NCI-H526 treated with DMSO at 0.1 percent for 48 hours (cell line): ENCODE data around the gene EVX2.

ENCODE experiments used
- DNase-seq: peaks from one replicate; lab custom pipeline; 2025; lab: John Stamatoyannopoulos, UW

The EVX2 gene

DNA sequence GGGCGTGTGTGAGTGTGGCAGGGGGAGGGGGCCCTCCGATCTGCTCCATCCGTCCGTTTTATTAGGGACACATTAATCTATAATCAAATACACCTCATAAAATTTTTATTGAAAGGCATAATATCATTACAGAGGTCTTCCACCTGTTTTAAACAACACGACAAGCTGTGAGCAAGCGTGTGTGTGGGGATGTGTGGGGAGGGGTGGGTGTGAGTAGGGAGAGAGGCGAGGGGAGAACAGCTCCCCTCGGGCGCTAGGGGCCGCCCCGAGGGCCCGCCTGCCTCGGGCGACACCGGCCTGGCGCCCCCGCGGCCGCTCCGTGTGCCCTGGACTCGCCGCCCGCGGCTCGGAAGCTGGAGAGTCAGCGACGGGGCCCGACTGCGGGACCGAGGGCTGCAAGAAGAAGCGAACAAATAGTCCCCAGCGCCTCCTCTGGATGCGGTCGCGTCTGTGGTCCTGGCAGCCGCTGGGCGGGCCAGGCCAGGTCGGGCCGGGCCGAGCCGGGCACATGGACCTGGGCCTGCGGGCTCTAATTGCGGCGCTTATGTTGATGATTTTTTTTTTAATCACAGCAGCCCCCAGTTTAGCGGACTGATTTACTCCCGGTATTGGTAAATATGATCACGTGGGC lies 38.4 kb upstream of the EVX2 start:
- no peak for DNase-seq

- DNase-seq = no peak
Observed at GRCh38 chr2:176121190-176122051, 37.7 kb upstream of the EVX2 start.

GRCh38 chr2:176120364-176121189 lies 36.8 kb upstream of the EVX2 start:
- no peak for DNase-seq

DNA sequence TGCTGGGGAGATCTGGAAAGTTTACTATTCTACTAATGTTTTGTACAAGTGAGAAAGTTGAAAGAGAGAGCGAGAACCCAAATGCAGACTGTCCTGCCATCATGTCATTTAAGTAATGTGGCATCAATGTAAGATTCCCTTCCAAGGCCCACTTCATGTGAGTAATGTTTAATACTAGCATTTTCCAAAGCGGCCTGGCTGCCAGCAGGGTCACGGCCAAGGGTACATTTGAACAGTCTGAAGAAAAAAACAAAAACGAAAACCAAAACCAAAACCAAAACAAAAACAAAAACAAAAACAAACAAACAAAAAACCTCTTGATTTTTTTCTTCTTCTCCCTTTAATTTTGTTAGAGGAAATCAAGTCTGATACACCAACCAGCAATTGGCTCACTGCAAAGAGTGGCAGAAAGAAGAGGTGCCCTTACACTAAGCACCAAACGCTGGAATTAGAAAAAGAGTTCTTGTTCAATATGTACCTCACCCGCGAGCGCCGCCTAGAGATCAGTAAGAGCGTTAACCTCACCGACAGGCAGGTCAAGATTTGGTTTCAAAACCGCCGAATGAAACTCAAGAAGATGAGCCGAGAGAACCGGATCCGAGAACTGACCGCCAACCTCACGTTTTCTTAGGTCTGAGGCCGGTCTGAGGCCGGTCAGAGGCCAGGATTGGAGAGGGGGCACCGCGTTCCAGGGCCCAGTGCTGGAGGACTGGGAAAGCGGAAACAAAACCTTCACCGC lies 35.0 kb upstream of the EVX2 start:
- no peak for DNase-seq

DNA sequence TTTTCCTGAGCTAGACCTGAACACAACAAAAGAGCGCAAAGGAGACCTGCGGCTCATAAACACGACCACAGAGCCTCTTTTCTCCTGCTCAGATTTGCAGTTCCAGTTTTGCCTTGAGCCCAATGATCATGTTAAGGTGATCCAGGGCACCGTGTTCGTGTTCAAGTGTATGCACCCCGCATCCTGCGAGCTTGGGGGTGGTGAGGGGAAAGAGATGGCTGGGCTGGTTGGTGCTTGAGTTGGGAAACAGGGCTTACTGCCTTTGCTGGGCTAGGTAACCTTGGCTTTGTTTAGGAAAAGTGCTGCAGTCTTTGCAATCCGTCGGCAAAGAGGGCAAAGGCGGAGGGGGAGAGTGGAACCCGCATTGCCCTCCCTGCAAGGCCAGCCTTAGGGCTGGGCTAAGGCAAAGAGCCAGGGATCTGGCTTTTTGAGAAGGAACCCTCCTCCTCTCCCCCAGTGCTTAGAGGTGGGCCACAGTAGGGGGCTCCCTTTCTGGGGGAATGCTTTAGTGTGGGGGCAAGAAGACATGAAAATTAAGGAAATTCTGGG lies 34.1 kb upstream of the EVX2 start:
- no peak for DNase-seq

DNA sequence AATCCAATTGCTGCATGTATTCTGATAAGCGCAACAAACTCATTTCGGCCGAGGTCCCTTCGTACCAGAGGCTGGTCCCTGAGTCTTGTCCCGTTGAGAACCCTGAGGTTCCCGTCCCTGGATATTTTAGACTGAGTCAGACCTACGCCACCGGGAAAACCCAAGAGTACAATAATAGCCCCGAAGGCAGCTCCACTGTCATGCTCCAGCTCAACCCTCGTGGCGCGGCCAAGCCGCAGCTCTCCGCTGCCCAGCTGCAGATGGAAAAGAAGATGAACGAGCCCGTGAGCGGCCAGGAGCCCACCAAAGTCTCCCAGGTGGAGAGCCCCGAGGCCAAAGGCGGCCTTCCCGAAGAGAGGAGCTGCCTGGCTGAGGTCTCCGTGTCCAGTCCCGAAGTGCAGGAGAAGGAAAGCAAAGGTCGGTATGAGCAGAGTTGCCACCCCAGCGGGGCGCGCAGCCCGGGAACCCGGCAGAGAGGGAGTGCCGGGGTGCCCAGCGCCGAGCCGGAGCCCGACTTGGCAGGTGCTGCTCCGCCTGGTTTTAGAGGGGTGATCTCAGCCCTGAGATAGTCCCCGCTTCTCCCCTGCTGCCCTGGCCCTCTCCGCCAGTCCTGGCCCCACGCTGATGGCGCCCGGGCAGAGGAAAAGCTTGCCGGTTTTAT lies 33.5 kb upstream of the EVX2 start:
- DNase-seq = no peak

DNA sequence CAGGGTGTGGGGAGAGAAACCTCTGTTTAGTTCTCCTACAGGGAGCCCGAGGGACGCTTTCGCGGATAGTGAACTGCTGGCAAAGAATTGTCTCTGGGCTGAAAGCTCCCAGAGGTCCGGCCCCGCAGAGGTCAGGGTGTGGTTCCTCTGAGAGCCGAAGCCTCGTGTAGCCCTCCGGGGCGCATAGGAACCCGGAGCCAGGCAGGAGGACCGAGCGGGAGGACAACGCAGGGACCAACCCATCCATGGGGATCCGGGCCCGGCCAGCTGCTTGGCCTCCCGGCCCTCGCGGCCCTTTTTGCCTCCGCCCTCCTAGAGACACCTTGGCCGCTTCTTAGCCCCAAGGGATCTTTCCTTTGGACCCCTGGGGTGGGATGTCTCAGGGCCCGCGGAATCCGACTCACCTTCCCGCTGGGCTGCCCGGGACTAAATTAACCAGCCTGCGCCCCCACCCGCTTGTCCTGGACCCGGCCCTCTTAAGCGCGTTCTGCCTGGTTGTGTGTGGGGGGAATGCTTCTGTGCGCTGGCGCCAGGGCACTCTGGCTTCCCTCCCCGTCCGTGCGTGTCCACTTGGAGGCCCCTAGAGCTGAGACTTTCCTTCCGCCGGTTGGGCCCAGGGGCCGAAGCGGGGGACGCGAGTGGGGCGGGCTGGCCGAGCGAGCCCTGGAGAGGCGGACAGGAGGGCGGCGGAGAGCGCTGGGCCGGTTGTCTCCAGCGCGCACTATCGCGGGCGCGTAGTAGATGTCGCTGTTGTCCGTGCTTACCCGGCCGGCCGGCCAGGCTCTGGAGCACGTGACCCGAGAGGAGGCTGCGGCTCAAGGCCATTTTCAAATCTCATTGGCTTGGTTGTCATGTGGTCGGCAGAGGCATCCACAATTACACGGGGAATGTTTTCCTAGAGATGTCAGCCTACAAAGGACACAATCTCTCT lies 32.4 kb upstream of the EVX2 start, which contains the start of gene HOXD10:
Gene HOXD10, plus strand, starts transcription at position 896 of the 931 bp plus-strand sequence. CDS start 56 bp downstream, outside the sequence.
- DNase-seq = no peak

DNA sequence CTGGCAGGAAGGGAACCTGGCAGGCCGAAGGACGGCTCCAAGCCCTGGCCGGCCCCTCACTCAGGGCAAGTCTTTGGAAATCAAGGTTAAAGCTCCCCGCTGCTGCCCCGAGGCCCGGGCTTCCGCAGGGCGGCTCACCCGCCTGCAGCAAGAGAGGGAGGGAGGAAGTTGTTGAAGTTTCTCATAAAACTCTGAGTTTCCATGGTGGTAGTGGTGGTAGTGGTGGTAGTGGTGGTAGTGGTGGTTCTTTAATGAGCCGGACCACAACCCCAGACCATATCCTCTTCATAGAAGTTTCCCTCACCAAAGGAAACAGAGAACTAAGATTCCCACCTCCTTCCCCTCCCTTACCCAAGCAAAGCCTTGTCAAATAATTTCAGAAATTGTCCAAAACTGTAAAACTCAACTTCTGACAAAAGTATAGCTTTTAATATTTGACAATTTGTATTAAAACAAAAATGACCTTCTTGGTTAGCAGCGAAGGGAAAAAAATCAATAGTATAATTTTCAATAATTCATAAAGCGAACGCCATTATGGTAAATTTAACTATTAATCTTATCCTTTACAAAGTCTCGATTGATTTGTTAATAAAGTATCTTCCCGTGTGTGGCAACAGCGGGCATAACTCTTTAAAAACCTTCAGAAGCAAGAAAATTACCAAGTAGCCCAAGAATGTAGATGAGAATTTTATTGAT lies 31.3 kb upstream of the EVX2 start:
- no peak for DNase-seq

- DNase-seq = peak; percentile 92
Observed at GRCh38 chr2:176114120-176114929, 30.6 kb upstream of the EVX2 start.

DNA sequence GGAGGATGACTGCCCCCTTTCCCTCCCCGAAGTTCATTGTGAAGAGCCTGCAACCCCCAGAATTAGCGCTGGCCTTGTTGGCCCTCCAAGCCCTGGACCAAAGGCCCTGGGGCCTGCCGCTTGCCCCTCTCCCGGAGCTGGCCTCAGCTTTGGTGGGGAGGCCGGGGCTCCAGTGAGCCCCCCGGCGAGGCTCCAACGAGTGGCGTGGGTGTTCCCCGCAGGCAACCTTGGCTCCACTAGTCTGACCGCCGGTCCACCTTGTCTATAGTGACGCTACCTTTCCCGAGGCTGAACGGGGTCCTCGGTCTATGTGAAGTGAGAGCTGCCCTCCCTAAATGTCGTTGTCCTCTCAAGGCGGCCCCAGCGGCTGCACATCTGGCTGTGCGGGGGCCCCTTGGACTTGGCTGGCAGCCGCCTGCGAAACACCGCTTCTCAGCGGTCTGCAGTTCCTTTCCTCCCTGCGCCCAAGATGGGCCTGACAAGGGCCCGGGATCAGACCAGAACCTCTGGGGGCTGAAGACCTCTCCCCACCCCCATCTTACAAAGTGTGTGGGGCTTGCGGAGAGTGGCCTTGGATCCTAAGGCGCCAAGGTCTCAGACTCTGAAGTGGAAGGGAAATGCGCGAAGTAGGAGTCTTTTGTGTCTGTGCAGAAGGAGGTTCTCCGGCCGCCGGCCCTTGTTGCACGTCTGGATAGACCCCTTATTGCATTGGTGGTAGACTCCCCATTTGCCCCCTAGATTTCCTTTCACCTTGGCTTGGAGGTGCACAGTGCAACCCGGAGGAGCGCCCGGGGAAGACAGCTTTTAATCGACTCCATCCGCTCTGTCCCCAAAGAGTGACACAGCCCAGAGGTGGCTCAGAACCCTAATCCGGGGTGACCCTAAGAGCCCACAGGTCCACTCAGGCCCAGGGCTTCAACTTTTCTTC lies 28.9 kb upstream of the EVX2 start:
- no peak for DNase-seq

DNA sequence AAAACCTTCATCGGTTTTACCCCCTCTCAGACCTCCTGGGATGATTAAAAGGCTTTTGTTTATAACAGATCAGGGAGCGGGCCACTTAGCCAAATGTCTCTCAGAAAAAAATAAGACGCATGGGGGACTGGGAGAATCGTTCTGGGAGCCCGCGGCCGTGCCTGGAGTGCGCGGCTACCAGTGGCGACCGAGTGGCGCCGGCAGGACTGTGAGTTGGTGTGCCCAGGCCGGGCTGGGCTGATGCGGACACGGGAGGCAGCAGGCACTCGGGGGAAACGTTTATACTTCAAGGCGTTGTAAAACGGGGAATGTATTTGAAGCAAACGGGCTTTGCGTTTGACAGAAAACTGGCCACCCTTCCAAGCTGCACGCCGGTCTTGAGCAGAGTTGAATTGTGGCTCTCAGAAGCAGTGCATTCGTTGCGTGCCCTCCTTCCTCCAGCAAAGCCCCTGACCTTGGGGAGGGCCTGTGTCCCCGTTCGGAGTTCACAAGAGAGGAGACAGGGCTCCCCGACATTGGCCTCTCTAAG lies 28.1 kb upstream of the EVX2 start:
- peak; percentile 54 for DNase-seq

GRCh38 chr2:176111309-176111663 lies 27.5 kb upstream of the EVX2 start:
- DNase-seq = peak; percentile 95

GRCh38 chr2:176110415-176111308 lies 26.9 kb upstream of the EVX2 start:
- peak; percentile 65 for DNase-seq

DNA sequence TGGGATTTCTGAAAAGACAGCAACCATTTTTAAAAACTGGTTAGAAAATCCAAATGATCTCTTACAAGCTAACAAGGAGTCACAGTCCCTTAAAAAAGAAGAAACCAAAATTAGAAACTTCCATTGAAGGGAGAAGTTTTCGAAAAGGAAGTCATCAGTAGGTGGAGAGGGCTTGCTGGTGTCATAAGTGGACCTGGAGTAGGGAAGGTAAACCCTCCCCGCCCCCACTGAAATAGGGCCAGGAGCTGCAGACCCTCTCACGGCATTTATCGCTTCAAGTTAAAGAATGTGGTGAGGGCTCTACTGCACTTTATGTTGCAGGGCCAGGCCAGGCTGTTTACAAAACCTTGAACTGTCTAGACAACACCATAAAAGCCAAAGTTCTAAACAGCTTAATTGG lies 26.2 kb upstream of the EVX2 start:
- peak; percentile 59 for DNase-seq

- DNase-seq = peak; percentile 49
Observed at GRCh38 chr2:176109192-176109901, 25.6 kb upstream of the EVX2 start.
